Measurements from ENCODE around the gene HS1BP3. TPM values are rescaled to one million over a fixed set of nuclear protein-coding genes. Genes with fewer than 3 reads are reported as not detected.

Gene HS1BP3
- total and polyA plus RNA-seq, 2 of the 13 experiments (the other 11 are each of a cell fraction or from before 2014, with no cell fraction given) = 15.2 to 22.0 TPM

GRCh38 chr2:20667531-20668401 is 16.9 kb upstream of the HS1BP3 start (continued):
- TF ChIP-seq ATF6 (CRISPR knock-in tag; conservative IDR thresholded peaks at IDR 0.05) (no peak), ZNF800 (CRISPR knock-in tag; IDR thresholded peaks at IDR 0.05) (no peak), EP300 (IDR thresholded peaks at IDR 0.05; ENCODE audit: low read depth in 2 of 2, low read length in 2 of 2) (no peak; a peak in 1 of 4 replicates), EP300 (CRISPR knock-in tag; IDR thresholded peaks at IDR 0.05; ENCODE audit: borderline replicate concordance) (no peak), HES4 (CRISPR knock-in tag; IDR thresholded peaks at IDR 0.05; ENCODE audit: borderline replicate concordance) (peak; percentile 67; the same call in 1 of the 2 replicates), STAG1 (CRISPR knock-in tag; IDR thresholded peaks at IDR 0.05) (no peak), MZF1 (CRISPR knock-in tag; IDR thresholded peaks at IDR 0.05; ENCODE audit: borderline replicate concordance) (no peak), TCF12 (IDR thresholded peaks at IDR 0.05) (no peak), TCF12 (CRISPR knock-in tag; IDR thresholded peaks at IDR 0.05) (no peak), ZBTB20 (CRISPR knock-in tag; IDR thresholded peaks at IDR 0.05; ENCODE audit: borderline replicate concordance, low read depth) (0 out of 2 replicates have a peak, but pooled peaks have one; percentile 57), ZSCAN5A (CRISPR knock-in tag; IDR thresholded peaks at IDR 0.05; ENCODE audit: borderline replicate concordance) (no peak; the same call in 1 of the 2 replicates), PAXIP1 (CRISPR knock-in tag; conservative IDR thresholded peaks at IDR 0.05) (peak; percentile 67), SKIL (CRISPR knock-in tag; IDR thresholded peaks at IDR 0.05; ENCODE audit: borderline replicate concordance) (0 out of 2 replicates have a peak, but pooled peaks have one; percentile 41), ZNF207 (IDR thresholded peaks at IDR 0.05; ENCODE audit: borderline replicate concordance) (no peak), TARDBP (CRISPR knock-in tag; IDR thresholded peaks at IDR 0.05) (peak; percentile 31; the same call in 1 of the 2 replicates), ZNF891 (CRISPR knock-in tag; IDR thresholded peaks at IDR 0.05) (0 out of 2 replicates have a peak, but pooled peaks have one; percentile 12)

Data from HepG2 (cell line).